GM23248 (cell line): ENCODE measurements around the gene SWAP70.

Experiments
- EZH2 ChIP-seq: fragments of 200-600 bp; sonication (generic); IDR thresholded peaks from 2 replicates; pipeline ENCODE4 v1.6.1; 2018; ENCODE audit warnings: antibody characterized with exemption, mild to moderate bottlenecking; ENCODE audit not compliant: insufficient read depth, poor library complexity, severe bottlenecking
- EZH2phosphoT487 ChIP-seq: fragments of 200-600 bp; sonication (generic); IDR thresholded peaks from 2 replicates; pipeline ENCODE4 v1.6.1; 2018; ENCODE audit warnings: antibody characterized with exemption, moderate library complexity, mild to moderate bottlenecking, low read depth; ENCODE audit not compliant: insufficient read depth

DNA sequence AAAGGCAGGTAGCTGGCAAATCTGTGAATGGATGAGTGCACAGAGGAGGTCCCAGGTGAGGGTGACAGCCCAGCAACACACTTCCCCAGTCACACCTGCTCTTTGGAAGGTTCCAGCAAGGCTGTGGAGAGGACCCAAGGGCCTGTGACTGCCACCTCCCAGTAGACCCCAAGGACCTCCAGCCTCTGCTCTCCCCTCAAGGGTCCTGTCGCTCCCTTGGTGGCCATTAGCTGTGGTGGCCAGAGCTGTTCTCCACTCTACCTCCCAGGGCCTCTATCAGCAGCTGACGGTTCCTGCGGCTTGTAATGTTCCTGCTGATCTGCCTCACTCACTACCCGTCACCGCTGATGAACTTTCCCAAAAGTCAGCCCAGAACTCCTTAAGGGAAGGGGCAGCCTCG, 93.0 kb downstream of the SWAP70 start:
- TF ChIP-seq EZH2 = no peak
- TF ChIP-seq EZH2phosphoT487 = no peak
